ENCODE results near the gene TTC23. TPM values are rescaled to one million over a fixed set of nuclear protein-coding genes. Genes with fewer than 3 reads are reported as not detected.

Gene TTC23
- total RNA-seq, 1 experiment from 2014 or later = 17.8 TPM

- Mint-ChIP-seq H3K27ac (no peak overlapping the region), H3K36me3 (no peaks in the 10 kb centered on the region), H3K27me3 (ENCODE audit: low read depth) (no peaks in the 10 kb centered on the region), H3K9me3 (no peaks in the 10 kb centered on the region), H3K4me3 (no peak overlapping the region), H3K4me1 (peaks cover 4% of the 10 kb centered on the region; the same call in 1 of the 2 replicates)
- ATAC-seq = no peak
- TF ChIP-seq NFE2L1 (CRISPR knock-in tag; IDR thresholded peaks at IDR 0.05) (no peak), GTF2I (CRISPR knock-in tag; conservative IDR thresholded peaks at IDR 0.05) (no peak), ELF4 (CRISPR knock-in tag; IDR thresholded peaks at IDR 0.05; ENCODE audit: low read depth) (no peak), NR3C1 (CRISPR knock-in tag; conservative IDR thresholded peaks at IDR 0.05; ENCODE audit: low read depth) (no peak), CREB1 (CRISPR knock-in tag; IDR thresholded peaks at IDR 0.05) (no peak), EMX1 (CRISPR knock-in tag; IDR thresholded peaks at IDR 0.05) (no peak), ZNF219 (CRISPR knock-in tag; IDR thresholded peaks at IDR 0.05; ENCODE audit: borderline replicate concordance) (no peak), MYBL2 (CRISPR knock-in tag; IDR thresholded peaks at IDR 0.05) (no peak)
- TF ChIP-seq, protein P1, sequence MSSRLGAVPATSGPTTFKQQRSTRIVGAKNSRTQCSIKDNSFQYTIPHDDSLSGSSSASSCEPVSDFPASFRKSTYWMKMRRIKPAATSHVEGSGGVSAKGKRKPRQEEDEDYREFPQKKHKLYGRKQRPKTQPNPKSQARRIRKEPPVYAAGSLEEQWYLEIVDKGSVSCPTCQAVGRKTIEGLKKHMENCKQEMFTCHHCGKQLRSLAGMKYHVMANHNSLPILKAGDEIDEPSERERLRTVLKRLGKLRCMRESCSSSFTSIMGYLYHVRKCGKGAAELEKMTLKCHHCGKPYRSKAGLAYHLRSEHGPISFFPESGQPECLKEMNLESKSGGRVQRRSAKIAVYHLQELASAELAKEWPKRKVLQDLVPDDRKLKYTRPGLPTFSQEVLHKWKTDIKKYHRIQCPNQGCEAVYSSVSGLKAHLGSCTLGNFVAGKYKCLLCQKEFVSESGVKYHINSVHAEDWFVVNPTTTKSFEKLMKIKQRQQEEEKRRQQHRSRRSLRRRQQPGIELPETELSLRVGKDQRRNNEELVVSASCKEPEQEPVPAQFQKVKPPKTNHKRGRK (CRISPR knock-in tag; IDR thresholded peaks at IDR 0.05; ENCODE audit: borderline replicate concordance) = no peak
- no peak for DNase-seq (ENCODE audit: low spot score)
- POLR2A ChIA-PET = no interaction called here
- CTCF ChIA-PET = interaction anchor here (2.0 kb wide), 1 partner anchor 10 kb away, joined by 12 read pairs; no protein-coding TSS in a partner anchor
Measured at GRCh38 chr15:99282586-99282985, 33.2 kb upstream of the TTC23 start.

- TF ChIP-seq, protein P2, sequence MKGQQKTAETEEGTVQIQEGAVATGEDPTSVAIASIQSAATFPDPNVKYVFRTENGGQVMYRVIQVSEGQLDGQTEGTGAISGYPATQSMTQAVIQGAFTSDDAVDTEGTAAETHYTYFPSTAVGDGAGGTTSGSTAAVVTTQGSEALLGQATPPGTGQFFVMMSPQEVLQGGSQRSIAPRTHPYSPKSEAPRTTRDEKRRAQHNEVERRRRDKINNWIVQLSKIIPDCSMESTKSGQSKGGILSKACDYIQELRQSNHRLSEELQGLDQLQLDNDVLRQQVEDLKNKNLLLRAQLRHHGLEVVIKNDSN (CRISPR knock-in tag; IDR thresholded peaks at IDR 0.05) = no peak
- TF ChIP-seq ATF1 (CRISPR knock-in tag; IDR thresholded peaks at IDR 0.05) (no peak), ZNF121 (CRISPR knock-in tag; IDR thresholded peaks at IDR 0.05) (no peak), ZNF219 (CRISPR knock-in tag; IDR thresholded peaks at IDR 0.05; ENCODE audit: borderline replicate concordance) (no peak)
- TF ChIP-seq, protein P3, sequence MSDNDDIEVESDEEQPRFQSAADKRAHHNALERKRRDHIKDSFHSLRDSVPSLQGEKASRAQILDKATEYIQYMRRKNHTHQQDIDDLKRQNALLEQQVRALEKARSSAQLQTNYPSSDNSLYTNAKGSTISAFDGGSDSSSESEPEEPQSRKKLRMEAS (CRISPR knock-in tag; IDR thresholded peaks at IDR 0.05) = no peak
- Mint-ChIP-seq H3K4me1 (peaks cover 4% of the 10 kb centered on the region; the same call in 1 of the 2 replicates), H3K27me3 (ENCODE audit: low read depth) (no peaks in the 10 kb centered on the region), H3K9me3 (no peaks in the 10 kb centered on the region), H3K27ac (no peak overlapping the region), H3K36me3 (no peaks in the 10 kb centered on the region), H3K4me3 (no peak overlapping the region)
- ChIA-PET POLR2A (interaction anchor here (0.6 kb wide), 1 partner anchor 11 kb away, joined by 3 read pairs; no protein-coding TSS in a partner anchor), CTCF (interaction anchor here (0.7 to 2.0 kb wide), 5 partner anchors 9 to 474 kb away, joined by 4 to 12 read pairs (median 4); no protein-coding TSS in a partner anchor)
- ATAC-seq = no peak
- no peak for DNase-seq (ENCODE audit: low spot score)
Measured at GRCh38 chr15:99282121-99282520, 32.7 kb upstream of the TTC23 start.

DNA sequence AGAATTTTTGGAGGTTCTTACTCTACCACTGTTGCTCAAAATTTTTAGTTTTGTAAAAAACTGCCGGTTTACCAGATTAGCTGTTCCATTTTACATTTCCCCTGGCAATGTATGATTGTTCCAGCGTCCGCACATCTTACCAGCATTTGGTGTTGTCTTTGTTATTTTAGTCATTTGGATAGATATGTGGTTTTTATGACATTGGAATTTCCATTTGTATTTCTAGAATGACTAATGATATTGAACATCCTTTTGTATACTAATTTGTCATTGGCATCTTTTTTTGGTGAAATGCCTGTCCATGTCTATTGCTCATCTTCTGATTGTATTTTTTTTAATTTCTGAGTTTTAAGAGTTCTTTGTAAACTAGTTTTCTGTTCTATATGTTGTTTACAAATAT lies 30.4 kb upstream of the TTC23 start:
- Mint-ChIP-seq H3K4me3 (no peak overlapping the region), H3K36me3 (no peaks in the 10 kb centered on the region), H3K9me3 (no peaks in the 10 kb centered on the region), H3K27ac (no peak overlapping the region), H3K27me3 (ENCODE audit: low read depth) (no peaks in the 10 kb centered on the region), H3K4me1 (peaks cover 12% of the 10 kb centered on the region)
- no peak for ATAC-seq
- no peak for TF ChIP-seq ZNF263 (CRISPR knock-in tag; IDR thresholded peaks at IDR 0.05; ENCODE audit: low read depth)
- no peak for TF ChIP-seq NR3C1 (CRISPR knock-in tag; conservative IDR thresholded peaks at IDR 0.05; ENCODE audit: low read depth)
- TF ChIP-seq NR1H2 (CRISPR knock-in tag; IDR thresholded peaks at IDR 0.05) = no peak
- TF ChIP-seq CBFB (CRISPR knock-in tag; IDR thresholded peaks at IDR 0.05; ENCODE audit: low read depth) = no peak
- ChIA-PET CTCF (no interaction called here), POLR2A (no interaction called here)
- no peak for DNase-seq (ENCODE audit: low spot score)

DNA sequence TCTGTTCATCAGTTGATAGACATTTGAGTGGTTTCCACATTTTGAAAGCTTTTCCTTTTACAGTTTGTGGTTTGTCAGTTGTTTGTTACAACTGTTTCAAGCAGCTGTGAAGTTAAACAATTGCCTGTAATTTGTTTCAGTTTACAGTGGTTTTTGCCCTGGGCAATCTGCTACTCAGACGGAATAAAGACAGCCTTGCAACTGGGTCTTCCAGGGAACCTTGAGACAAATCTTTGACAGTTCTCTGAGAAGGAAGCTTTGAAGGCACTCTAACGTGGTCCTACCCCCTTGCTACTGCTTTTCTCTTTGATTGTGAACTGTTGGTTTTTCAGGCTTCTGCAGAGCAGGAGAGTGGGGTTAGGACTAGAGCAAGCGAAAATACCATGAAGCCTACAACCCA lies 29.9 kb upstream of the TTC23 start:
- ChIA-PET POLR2A (no interaction called here), CTCF (no interaction called here)
- Mint-ChIP-seq H3K4me3 (no peak overlapping the region), H3K9me3 (no peaks in the 10 kb centered on the region), H3K27ac (no peak overlapping the region), H3K36me3 (no peaks in the 10 kb centered on the region), H3K27me3 (ENCODE audit: low read depth) (no peaks in the 10 kb centered on the region), H3K4me1 (peaks cover 12% of the 10 kb centered on the region)
- no peak for ATAC-seq
- no peak for DNase-seq (ENCODE audit: low spot score)
- TF ChIP-seq JAZF1 (CRISPR knock-in tag; IDR thresholded peaks at IDR 0.05) (no peak), PRDM15 (CRISPR knock-in tag; IDR thresholded peaks at IDR 0.05) (no peak), ZNF138 (CRISPR knock-in tag; conservative IDR thresholded peaks at IDR 0.05) (no peak), IRF2 (CRISPR knock-in tag; IDR thresholded peaks at IDR 0.05; ENCODE audit: borderline replicate concordance, low read depth) (no peak), NR3C1 (CRISPR knock-in tag; conservative IDR thresholded peaks at IDR 0.05; ENCODE audit: low read depth) (no peak), CREB1 (CRISPR knock-in tag; IDR thresholded peaks at IDR 0.05) (no peak), FOXK1 (CRISPR knock-in tag; IDR thresholded peaks at IDR 0.05) (no peak), NR2C2 (CRISPR knock-in tag; IDR thresholded peaks at IDR 0.05) (no peak)
- TF ChIP-seq, protein P4, sequence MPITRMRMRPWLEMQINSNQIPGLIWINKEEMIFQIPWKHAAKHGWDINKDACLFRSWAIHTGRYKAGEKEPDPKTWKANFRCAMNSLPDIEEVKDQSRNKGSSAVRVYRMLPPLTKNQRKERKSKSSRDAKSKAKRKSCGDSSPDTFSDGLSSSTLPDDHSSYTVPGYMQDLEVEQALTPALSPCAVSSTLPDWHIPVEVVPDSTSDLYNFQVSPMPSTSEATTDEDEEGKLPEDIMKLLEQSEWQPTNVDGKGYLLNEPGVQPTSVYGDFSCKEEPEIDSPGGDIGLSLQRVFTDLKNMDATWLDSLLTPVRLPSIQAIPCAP (CRISPR knock-in tag; IDR thresholded peaks at IDR 0.05) = no peak
- TF ChIP-seq, protein P5, sequence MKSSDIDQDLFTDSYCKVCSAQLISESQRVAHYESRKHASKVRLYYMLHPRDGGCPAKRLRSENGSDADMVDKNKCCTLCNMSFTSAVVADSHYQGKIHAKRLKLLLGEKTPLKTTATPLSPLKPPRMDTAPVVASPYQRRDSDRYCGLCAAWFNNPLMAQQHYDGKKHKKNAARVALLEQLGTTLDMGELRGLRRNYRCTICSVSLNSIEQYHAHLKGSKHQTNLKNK (CRISPR knock-in tag; IDR thresholded peaks at IDR 0.05) = no peak

Measured in WTC11 (cell line).